ENCODE results near the gene PRKCE.

DNA sequence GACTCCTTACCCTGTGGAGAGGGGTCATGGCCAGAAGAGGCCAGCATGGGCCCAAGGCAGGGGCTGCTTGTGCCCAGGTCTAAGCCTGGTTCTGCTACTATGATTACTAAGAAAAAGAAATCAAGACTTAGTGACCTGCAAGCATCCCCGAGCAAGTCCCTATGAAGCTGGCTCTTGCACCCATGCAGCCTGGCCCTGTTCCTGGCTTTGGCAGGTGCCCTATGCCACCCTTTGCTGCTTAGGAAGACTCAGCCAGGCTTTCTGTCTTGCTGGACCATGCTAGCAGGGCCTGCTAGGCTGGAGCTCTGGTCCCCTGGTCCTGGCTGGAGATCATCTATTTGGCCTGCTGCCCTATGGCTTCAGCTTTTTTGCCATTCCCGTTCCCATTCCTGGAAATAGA is 336.4 kb downstream of the PRKCE start:
- TF ChIP-seq TAF1 (IDR thresholded peaks at IDR 0.05; ENCODE audit: borderline replicate concordance, low read depth, low read length) (no peak), POLR2AphosphoS5 (IDR thresholded peaks at IDR 0.05; ENCODE audit: low read depth, low read length) (no peak), POLR2A (IDR thresholded peaks at IDR 0.05; ENCODE audit: low read depth, low read length) (no peak)
